Putamen (tissue), 1 donor: ENCODE data around the gene TAGLN.

Source experiments
- DNase-seq: peaks from one replicate; pipeline ENCODE4 v3.0.0-alpha.2; 2016; ENCODE audit warnings: low spot score

Gene TAGLN

DNA sequence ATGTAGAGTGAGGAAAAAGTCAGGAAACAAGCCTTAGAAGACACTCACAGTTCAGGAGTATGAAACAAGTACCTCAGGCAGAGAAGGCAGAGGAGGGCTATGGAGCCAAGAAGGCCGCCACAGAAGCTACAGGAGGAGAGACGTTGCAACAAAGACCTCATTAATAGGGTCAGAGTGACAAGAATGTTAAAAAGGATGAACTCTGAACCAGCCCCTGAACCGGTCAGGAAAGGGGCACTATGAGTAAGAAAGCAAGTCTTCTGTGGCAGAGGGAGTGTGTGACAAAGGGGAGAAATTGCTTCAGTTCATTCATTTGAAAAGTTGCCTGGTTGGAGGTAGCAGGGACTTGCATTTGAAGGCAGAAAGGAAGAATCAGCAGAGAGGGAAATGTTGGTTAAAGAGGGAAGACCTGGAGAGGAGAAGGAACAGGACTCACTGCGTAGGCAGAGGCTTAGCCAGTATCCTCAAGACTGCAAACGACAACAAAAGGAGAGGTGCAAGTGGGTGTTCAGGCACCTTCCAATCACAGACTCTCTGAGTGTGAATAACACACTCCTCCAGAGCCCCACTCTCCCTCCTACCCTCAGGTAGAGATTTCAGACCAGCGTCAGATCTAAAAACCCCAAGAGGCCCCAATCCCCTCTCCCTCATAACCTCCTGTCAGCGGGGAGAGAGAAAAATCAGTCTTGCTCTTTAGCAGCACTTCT is 15.4 kb downstream of the TAGLN start:
- no peak for DNase-seq

DNA sequence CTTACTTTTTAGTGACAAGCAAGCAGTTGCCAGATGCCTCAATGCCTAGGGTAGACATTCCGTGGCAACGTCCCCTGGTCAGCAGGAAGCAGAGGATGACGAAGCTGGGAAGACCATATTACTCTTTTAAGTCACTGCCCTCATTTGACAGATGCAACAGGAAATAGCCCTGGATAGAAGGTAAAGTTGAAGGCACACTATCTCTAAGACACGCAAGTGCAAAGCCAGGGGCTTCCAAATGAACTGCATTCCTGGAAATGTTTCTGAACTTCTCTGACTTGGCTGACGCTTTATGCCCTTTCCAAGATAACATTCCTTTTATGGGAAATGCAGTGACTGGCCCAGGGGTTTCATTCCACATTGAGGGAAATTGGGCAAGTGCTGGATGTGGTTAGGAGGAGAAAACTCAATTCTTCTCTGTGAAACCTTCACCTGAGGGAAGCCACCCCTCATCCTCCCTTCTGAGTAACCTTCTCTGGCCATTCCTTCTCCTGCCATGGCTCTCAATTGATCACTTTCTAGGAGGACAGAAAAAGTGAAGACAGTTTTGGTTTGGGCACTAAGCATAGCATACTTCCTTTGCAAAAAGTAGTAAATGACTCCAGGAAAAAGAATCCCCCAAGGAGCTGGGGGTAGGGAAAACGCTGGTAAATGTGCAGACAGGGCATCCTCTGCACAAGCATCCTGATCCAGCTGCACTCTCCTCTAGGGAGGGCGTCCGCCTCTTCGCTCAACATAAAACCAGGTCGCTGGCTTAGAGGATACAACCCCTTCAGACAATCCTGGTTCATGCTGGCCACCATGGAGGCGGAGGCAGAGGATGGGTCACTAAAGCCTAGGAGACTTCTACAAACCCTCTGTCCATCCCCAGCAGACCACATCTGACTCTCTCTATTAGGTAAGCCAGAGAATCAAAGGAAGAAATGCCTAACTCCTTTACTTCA is 18.2 kb downstream of the TAGLN start:
- no peak for DNase-seq

DNA sequence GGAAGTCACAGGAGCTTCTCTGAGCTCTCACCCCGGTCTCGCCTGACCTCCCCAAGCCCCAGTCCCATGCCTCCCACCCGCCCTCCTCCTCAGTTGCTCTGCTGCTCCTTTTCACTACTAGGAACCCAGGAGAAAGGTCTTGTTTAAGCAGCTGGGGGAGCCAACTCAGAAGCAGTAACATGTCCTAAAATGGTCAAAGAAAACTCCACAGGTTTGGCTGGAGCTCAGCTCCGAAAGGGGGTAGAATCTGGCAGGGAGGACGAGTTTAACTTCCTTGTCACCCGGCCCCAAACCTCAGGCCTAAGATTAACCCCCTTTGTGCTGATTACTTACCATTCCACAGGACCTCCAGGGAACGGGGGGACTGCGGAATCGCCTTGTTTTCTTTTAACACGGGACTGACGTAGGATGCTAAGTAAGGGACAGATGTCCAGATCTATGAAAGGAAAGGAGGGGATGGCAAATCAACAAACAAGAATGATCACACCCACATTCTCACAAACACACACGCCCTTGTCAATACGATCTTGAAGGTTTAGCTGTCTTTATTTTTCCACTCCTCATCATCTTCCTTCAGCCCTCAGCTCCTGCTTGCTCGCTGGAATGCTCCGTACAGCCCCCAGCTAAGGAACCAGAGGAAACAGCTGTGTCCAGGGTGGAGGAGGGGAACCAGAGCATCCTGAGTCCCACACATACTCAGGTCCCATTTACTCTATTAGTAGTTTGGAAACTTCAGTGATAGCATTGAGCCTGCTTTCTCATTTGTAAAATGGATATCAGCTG is 19.2 kb downstream of the TAGLN start:
- no peak for DNase-seq

DNA sequence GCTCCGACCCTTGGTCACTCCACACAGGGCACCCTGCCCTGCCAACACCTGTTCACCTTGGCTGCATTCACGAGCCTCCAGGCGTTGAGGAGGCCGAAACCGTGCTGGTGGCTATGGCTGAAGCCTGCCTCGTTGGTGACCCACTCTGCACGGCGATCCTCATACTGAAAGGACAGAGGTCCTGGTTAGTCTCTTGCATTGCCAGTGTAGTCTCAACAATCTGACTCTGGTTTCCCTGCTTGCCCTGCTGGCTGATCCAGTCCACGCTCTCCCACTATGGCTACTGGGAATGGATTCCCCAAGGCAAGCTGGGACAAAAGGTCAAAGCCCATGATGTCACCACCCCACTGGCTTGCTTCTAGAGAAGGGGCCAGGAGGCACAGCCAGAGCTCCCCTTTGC is 19.8 kb downstream of the TAGLN start:
- DNase-seq = no peak

GRCh38 chr11:117219455-117219854 is 20.3 kb downstream of the TAGLN start:
- DNase-seq = no peak

DNA sequence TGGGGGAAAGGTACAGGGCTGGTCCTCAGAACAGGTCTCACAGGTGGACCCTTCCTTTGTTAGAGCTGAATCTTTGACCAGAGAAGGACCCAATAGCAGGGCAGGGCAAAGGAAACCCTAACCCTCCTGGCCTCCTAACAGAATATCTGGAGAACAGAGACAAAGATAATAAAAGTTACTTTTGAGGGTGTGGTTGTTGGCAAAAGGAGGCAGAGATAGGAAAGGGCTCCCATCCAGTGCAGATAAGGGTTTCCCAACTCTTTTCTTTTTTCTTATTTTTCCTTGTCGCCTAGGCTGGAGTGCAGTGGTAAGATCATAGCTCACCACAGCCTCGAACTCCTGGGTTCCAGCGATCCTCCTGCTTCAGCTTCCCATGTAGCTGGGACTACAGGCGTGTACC is 20.8 kb downstream of the TAGLN start:
- DNase-seq = no peak

DNA sequence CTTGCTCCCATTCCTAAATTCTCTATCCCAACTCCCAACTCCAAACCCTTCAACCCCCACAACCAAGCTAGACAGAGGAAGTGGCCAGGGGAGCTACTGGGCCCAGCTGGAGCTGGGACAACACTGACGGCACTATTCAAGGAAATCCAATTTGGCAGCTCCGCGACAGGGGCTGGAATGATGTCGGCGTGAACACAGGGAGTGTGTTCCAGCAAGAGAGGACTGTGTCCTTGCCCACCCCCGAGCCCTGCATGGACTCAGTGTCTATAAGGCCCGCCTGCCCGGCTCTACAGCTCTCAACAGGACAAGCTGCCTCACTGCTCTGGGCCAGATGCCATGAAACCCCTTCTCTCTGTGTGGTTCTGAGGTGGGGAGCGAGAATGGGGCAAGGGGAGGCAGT is 21.4 kb downstream of the TAGLN start:
- DNase-seq = peak; percentile 66

- DNase-seq = peak; percentile 43
These were observed 22.0 kb downstream of the TAGLN start for GRCh38 chr11:117220999-117221774.

DNA sequence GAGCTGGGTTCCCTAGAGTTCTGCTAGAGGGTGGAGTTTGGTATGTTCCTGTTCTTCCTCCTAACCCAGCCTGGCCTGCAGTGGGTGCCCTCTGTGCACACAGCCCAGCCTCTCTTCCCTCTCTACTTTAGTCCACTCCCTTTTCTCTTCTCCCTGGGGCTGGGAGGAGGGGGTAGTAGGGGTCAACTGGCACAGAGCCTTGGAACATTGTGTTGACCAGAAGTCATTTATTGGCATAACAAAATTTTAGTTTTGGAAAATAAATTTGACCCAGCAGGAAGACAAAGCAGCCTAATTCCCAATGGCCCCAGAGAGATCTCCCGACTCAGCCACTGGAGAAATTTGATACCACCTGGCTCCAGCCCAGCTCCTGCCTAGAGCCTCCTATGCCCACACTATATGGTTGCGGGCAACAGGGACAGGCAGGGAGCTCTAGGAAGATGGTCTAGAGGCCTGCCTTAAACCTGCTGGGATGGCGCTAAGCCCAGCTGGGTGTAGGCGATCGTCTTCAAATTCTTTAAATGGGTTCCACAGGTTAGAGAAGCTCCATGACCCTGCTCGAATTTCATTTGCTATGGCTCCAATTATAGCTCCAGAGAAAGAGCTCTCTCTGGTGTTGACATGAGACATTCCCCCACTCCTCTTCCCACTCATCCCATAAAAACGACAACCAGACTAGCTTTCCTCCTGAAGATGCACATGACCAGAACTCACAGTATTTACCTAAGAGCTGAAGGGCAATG is 22.8 kb downstream of the TAGLN start:
- no peak for DNase-seq

DNA sequence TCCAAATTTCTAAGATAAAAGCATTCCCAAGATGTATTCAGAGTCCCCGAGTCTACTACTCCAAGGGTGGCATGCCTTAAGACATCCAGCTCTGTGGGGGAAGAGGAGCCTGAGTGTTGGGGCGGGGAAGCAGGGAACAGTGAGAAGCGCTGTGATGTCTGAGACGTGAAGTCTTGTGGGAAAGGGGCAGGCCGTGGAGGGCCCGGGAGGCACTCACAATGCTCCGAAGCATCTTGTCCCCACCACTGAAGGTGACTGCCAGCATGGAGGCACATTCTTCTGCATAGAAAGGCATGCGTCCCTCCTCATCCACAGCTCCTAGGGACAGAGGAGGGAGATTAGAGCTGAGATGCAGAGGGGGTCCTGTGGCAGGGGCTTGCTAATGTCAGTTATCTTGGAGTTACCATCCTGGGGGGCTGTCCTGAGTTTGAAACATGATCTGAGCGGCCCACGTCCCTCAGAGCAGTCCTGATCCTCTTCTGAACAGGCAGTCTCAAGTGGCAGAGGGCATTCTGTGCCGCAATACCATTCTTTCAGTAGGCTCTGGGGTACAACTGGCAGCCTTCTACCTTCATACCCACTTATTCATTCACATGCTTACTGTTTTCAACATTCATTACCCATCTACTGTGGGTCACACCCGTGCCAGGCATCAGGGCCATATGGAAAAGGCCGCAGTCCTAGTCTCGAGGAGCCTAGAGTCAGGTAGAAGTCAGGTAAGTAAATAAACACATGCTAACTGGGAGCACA is 24.0 kb downstream of the TAGLN start:
- no peak for DNase-seq

- DNase-seq = no peak
These were observed 24.8 kb downstream of the TAGLN start for GRCh38 chr11:117223741-117224689.

DNA sequence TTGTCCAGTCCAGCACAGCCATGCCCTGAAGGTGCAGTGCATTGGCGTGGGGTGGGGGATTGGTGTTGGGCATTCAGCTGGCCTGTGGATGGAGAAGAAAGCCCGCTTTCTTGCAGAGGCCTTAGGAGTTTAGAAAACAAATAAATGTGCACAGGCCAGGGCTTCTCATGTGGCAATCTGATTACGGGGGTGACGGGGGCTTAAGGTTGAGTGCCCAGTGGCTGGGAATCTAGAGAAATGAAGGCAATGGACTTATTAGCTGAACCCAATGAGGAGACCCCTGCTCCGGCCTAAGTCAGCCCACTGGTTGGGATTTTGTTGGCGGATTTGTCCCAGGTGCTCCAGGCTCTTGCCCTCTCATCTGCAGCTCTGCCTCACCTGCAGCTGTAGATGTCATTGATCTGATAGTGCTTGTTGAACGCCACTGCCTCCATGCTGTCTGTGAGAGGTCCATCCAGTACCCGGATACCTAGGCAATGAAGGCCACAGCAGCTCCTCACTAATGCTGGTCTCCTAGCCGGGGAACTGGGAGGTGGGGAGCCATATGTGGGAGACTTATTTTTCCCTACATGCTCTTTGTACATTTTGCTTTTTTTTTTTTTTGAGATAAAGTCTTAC is 26.5 kb downstream of the TAGLN start:
- no peak for DNase-seq

GRCh38 chr11:117226388-117227385 is 27.5 kb downstream of the TAGLN start:
- peak; percentile 85 for DNase-seq

DNA sequence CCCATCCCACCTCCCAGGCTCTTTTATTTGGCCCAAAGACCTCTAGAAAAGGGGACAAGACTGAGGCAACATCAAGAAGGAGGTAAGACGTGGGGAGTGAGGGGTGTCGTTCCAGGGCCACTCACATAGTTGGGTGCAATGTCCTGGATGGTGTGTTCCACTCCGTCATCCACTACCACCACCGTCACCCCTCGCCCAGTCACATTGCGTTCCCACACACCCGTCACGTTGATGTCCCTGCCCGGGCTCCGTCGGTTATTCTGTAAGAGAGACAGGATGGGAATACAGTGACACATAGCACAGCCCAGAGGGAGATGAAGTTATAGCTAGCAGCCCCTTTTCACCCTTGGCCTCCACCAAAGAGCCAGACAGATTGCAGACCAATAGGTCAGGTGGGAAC is 28.9 kb downstream of the TAGLN start:
- DNase-seq = no peak

DNA sequence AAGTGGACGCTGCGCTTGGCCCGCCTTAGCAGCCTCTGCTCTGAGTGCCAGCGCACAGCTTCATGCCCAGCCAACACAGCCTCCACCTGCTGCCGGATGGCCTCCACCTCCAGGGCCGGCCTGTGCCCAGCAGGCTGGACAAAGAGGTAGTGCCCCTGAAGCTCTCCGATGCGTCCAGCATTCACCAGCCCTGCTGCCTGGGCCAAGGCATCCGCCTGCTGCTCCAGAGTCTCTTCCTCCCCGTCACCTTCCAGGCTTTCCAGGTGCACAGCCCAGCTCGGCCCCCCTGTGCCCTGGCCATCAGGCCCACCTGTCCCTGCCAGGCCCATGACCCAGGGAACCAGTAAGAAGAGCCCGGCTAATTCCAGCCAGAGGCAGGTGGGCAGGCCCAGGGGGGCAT is 30.2 kb downstream of the TAGLN start:
- no peak for DNase-seq

DNA sequence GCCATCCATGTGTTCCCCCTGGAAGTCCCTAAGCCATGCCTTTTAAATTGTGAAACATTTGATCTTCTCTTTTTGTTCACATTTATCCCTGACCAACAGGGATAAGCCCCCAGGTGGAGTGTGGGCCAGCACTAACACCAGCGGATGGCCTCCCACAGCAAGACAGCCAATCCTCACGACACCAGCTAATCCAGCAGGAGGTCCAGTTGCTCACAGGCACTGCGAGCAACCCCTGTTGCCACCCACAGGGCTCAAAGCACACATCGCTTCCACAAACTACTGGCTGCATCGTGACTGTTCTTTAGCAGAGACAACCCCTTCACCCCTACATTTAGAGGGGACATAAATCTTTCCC is 30.7 kb downstream of the TAGLN start:
- no peak for DNase-seq

DNA sequence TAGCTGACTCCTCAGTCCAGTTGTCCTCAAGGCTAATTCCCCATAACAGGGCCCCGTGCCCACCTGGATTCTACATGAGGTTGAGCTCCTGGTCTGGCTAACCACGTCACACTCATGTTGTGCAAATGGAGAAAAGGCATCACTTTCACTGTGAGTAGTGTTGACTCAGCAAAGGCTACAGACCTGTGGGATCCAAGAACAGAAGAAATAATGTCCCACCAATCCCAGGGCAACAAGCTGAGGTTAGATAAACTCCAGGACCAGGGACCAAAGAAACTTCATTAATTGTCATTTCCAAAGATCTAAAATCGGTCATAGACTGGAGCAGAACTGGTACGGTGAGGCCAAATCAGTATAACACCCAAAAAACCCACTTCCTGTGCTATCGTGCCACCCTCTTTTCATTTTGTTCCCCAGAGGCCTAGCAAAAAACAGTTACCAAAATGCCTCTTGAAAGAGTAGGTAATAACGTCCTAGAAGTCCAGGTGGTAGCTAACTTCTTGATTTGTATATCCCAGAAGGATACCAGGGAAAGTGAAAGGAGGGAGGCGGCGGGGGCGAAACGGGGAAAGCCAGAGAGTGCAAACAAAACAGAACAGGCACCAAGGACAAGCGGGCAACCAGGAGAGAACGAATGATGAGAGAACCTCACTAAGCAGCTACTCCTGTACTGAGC is 31.3 kb downstream of the TAGLN start:
- DNase-seq = no peak
